ENCODE data around the gene SINHCAF. TPM values are rescaled to one million over a fixed set of nuclear protein-coding genes. Genes with fewer than 3 reads are reported as not detected.
A peak's percentile ranks its signal among the peaks of the same experiment; 100 is the strongest.
"Not testable (repeated sequence)": the region's sequence is repeated elsewhere in the genome, so short reads cannot be mapped to it uniquely, and the experiment has no call there.

The SINHCAF gene
- total RNA-seq, 1 experiment from 2014 or later: 179 TPM

DNA sequence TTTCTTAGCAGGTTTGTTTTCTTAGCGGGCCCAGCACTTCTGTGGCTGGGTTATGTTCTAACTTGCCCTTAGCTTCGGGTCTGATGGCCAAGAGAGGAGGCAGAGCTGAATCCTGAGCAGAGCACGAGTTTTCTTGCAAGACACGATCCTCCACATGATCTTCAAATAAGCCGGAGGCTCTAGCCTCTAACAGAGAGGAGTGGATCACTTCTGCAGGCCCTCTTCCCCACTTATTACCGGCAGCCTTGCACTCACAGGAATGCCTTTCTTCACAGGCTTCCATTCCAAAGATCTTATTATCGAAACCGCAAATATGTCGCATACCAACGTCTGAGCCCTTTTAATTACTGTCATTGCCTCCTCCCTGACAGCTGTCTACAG is 79.5 kb downstream of the SINHCAF start:
- ATAC-seq (no peak), DNase-seq (ENCODE audit: low read depth, low spot score) (no peak)
- ChIA-PET CTCF (no interaction called here), POLR2A (no interaction called here), RAD21 (ENCODE audit: low non-redundant PET in 1 of 2, low total read pairs in 2 of 2, uncharacterized antibody in 2 of 2, unreplicated experiment in 2 of 2) (no interaction called here)
- no peaks in the 10 kb centered on the region for H3K79me2 ChIP-seq (ENCODE audit: insufficient read depth, low read length)
- TF ChIP-seq SP1 (IDR thresholded peaks at IDR 0.05; ENCODE audit: low read depth): no peak
- TF ChIP-seq EZH2 (IDR thresholded peaks at IDR 0.05): no peak
- 0 out of 2 replicates have a peak, but pooled peaks cover 2% of the 10 kb centered on the region for H3K27me3 ChIP-seq (ENCODE audit: insufficient read depth, low read length)
- H3K27ac ChIP-seq (ENCODE audit: low read depth, low read length): no peak overlapping the region
- H3K4me1 ChIP-seq (ENCODE audit: control insufficient read depth in 1 of 2, insufficient read depth in 2 of 2, low read length in 2 of 2): no peaks in the 10 kb centered on the region
- H3K4me2 ChIP-seq (ENCODE audit: low read length): no peak overlapping the region
- no TSS peak for BruUV-seq (replicated peaks)
- no peaks in the 10 kb centered on the region for H3K9me2 ChIP-seq (ENCODE audit: insufficient read depth)
- H2AFZ ChIP-seq (ENCODE audit: low read depth, low read length, poor library complexity, severe bottlenecking): no peak overlapping the region
- H3K9me3 ChIP-seq (ENCODE audit: control insufficient read depth in 1 of 2, insufficient read depth in 1 of 2, low read depth in 1 of 2, low read length in 2 of 2): no peaks in the 10 kb centered on the region
- H3K36me3 ChIP-seq (ENCODE audit: control insufficient read depth in 1 of 2, insufficient read depth in 2 of 2, low read length in 2 of 2): no peaks in the 10 kb centered on the region
- H3K4me3 ChIP-seq (replicated peaks in 1 of 2; ENCODE audit: low read depth in 1 of 2, low read length in 2 of 2): no peak overlapping the region
- H3K9ac ChIP-seq (ENCODE audit: low read length): no peak overlapping the region
- intact Hi-C loops (cut with micrococcal nuclease): no loop called here
- H4K20me1 ChIP-seq (ENCODE audit: insufficient read depth): no peaks in the 10 kb centered on the region

DNA sequence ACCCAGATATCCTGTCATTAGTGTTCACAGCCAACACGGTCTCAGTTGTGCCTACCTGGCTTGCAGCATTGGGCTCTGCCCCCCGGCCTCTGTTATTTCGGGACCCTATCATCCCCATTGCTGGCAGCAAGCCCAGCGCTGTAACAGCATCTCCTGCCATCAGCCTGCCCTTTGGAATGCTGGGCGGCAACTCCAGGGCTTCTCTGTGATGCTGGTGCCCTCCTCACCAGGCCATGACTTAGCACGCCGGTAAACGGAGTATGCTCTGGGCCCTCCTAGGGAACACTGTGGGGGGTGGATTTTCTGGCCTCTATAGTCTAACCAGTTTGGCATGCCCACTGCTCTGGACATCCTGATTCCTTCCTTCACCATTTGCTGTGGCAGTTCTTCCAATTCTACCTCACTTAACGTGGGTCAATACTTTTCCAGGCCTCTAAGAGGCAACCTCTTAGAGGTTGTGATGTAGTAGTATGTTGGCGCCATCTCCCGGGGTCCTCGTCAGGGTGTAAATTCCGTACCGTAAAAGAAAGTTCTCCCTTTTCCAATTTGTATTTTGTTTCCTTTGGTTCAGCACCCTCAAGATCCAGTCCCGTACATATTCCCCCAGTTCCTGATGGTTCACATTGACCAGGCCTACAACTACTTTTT is 80.0 kb downstream of the SINHCAF start:
- Histone ChIP-seq H3K79me2 (ENCODE audit: insufficient read depth, low read length) (no peaks in the 10 kb centered on the region), H3K9ac (ENCODE audit: low read length) (no peak overlapping the region), H2AFZ (ENCODE audit: low read depth, low read length, poor library complexity, severe bottlenecking) (no peak overlapping the region), H3K27me3 (ENCODE audit: insufficient read depth, low read length) (0 out of 2 replicates have a peak, but pooled peaks cover 2% of the 10 kb centered on the region), H3K36me3 (ENCODE audit: control insufficient read depth in 1 of 2, insufficient read depth in 2 of 2, low read length in 2 of 2) (no peaks in the 10 kb centered on the region), H3K9me2 (ENCODE audit: insufficient read depth) (no peaks in the 10 kb centered on the region), H4K20me1 (ENCODE audit: insufficient read depth) (no peaks in the 10 kb centered on the region), H3K9me3 (ENCODE audit: control insufficient read depth in 1 of 2, insufficient read depth in 1 of 2, low read depth in 1 of 2, low read length in 2 of 2) (no peaks in the 10 kb centered on the region), H3K4me3 (replicated peaks in 1 of 2; ENCODE audit: low read depth in 1 of 2, low read length in 2 of 2) (no peak overlapping the region), H3K27ac (ENCODE audit: low read depth, low read length) (no peak overlapping the region), H3K4me1 (ENCODE audit: control insufficient read depth in 1 of 2, insufficient read depth in 2 of 2, low read length in 2 of 2) (no peaks in the 10 kb centered on the region), H3K4me2 (ENCODE audit: low read length) (no peak overlapping the region)
- intact Hi-C loops (cut with micrococcal nuclease): no loop called here
- TF ChIP-seq CEBPB (IDR thresholded peaks at IDR 0.05; ENCODE audit: low read depth) (no peak), RAD21 (IDR thresholded peaks at IDR 0.05; ENCODE audit: low read depth) (0 out of 2 replicates have a peak, but pooled peaks have one; percentile 4), POLR2AphosphoS5 (IDR thresholded peaks at IDR 0.05; ENCODE audit: low read depth, low read length) (no peak)
- no TSS peak for BruUV-seq (replicated peaks)
- ChIA-PET RAD21 (ENCODE audit: low non-redundant PET in 1 of 2, low total read pairs in 2 of 2, uncharacterized antibody in 2 of 2, unreplicated experiment in 2 of 2) (no interaction called here), CTCF (interaction anchor here (1.9 kb wide), 1 partner anchor 26 kb away, joined by 5 read pairs; no protein-coding TSS in a partner anchor), POLR2A (no interaction called here)
- ATAC-seq (no peak), DNase-seq (ENCODE audit: low read depth, low spot score) (no peak)

DNA sequence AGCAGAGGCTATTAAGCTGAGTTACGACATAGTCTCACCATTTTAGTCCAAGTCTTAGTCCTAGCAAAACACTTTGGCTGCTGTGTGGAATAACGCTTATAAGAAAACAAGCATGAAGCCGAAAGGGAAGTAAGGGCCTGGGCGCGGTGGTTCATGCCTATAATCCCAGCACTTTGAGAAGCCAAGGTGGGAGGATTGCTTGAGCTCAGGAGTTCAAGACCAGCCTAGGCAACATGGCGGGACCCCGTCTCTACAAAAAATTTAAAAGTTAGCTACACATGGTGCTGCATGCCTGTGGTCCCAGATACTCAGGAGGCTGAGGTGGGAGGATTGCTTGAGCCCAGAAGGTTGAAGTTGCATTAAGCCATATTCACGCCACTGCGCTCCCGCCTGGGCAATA is 83.5 kb downstream of the SINHCAF start:
- H3K27ac ChIP-seq (ENCODE audit: low read depth, low read length); H4K20me1 ChIP-seq (ENCODE audit: insufficient read depth); RAD21 ChIA-PET (ENCODE audit: low non-redundant PET in 1 of 2, low total read pairs in 2 of 2, uncharacterized antibody in 2 of 2, unreplicated experiment in 2 of 2); H3K4me2 ChIP-seq (ENCODE audit: low read length); H3K9me2 ChIP-seq (ENCODE audit: insufficient read depth); H3K4me3 ChIP-seq (replicated peaks in 1 of 2; ENCODE audit: low read depth in 1 of 2, low read length in 2 of 2); H3K9me3 ChIP-seq (ENCODE audit: control insufficient read depth in 1 of 2, insufficient read depth in 1 of 2, low read depth in 1 of 2, low read length in 2 of 2); H3K27me3 ChIP-seq (ENCODE audit: insufficient read depth, low read length); H3K9ac ChIP-seq (ENCODE audit: low read length); H3K79me2 ChIP-seq (ENCODE audit: insufficient read depth, low read length); BruUV-seq (replicated peaks); DNase-seq (ENCODE audit: low read depth, low spot score); CTCF ChIA-PET; H3K4me1 ChIP-seq (ENCODE audit: control insufficient read depth in 1 of 2, insufficient read depth in 2 of 2, low read length in 2 of 2); intact Hi-C loops (cut with micrococcal nuclease); H2AFZ ChIP-seq (ENCODE audit: low read depth, low read length, poor library complexity, severe bottlenecking); ATAC-seq; H3K36me3 ChIP-seq (ENCODE audit: control insufficient read depth in 1 of 2, insufficient read depth in 2 of 2, low read length in 2 of 2); POLR2A ChIA-PET: not testable (repeated sequence)

Data from HCT116 (cell line).